ENCODE measurements around the gene UPF1.
A peak's percentile ranks its signal among the peaks of the same experiment; 100 is the strongest.

The UPF1 gene

GRCh38 chr19:18846862-18847548 lies 15.2 kb downstream of the UPF1 start:
- Histone ChIP-seq H3K9me3 (ENCODE audit: control insufficient read depth, low read length) (no peaks in the 10 kb centered on the region), H3K36me3 (ENCODE audit: control insufficient read depth, insufficient read depth, low read length) (peaks cover 30% of the 10 kb centered on the region), H3K4me1 (ENCODE audit: control insufficient read depth, insufficient read depth, low read length) (peaks cover 34% of the 10 kb centered on the region), H3K9ac (ENCODE audit: low read length) (no peak overlapping the region), H3K27me3 (ENCODE audit: control insufficient read depth, insufficient read depth, low read length) (no peaks in the 10 kb centered on the region), H3K4me3 (ENCODE audit: low read length) (no peak overlapping the region)

DNA sequence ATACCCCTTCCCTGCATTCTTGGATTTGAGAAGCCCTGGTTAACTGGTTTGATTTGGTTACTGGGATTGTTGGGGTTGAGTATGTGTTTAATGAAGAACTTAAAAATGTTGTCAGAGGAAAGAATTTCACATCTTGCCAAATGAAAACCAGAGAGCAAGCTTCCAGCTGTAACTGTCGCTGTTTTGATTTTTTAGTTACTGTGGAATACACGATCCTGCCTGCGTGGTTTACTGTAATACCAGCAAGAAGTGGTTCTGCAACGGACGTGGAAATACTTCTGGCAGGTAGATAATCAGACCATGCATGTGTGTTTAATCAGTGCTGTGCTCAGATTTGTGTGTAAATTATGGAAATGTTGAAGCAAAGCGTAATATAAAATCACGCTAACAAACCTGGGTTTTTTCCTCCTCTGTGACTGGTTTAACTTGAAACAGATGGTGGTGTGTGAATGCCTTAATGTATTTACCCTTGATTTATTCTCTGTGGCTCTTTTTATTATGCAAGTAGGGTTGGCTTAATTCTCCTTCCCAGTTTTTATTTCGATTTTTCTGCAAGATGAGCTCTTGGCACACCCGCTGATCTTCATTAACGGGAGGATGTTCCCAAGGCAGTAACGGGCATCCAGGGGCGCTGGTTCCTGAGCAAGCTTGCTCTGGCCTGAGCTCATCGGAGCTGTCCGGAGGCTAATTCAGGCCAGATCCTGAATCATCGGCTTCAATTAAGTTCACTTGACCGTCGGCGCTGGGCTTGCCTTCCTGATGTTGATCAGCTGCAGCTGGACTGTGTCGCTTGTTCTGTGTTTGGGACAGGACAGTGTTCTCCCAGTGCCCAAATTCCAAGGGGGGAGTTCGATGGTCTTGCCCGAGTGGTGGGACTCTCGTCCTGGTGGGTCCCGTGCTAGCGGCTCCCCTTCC lies 16.0 kb downstream of the UPF1 start:
- Histone ChIP-seq H3K9ac (ENCODE audit: low read length) (peak overlapping the region; percentile 19), H3K27me3 (ENCODE audit: control insufficient read depth, insufficient read depth, low read length) (no peaks in the 10 kb centered on the region), H3K36me3 (ENCODE audit: control insufficient read depth, insufficient read depth, low read length) (peaks cover 30% of the 10 kb centered on the region), H3K9me3 (ENCODE audit: control insufficient read depth, low read length) (no peaks in the 10 kb centered on the region), H3K4me1 (ENCODE audit: control insufficient read depth, insufficient read depth, low read length) (peaks cover 34% of the 10 kb centered on the region), H3K4me3 (ENCODE audit: low read length) (no peak overlapping the region)

DNA sequence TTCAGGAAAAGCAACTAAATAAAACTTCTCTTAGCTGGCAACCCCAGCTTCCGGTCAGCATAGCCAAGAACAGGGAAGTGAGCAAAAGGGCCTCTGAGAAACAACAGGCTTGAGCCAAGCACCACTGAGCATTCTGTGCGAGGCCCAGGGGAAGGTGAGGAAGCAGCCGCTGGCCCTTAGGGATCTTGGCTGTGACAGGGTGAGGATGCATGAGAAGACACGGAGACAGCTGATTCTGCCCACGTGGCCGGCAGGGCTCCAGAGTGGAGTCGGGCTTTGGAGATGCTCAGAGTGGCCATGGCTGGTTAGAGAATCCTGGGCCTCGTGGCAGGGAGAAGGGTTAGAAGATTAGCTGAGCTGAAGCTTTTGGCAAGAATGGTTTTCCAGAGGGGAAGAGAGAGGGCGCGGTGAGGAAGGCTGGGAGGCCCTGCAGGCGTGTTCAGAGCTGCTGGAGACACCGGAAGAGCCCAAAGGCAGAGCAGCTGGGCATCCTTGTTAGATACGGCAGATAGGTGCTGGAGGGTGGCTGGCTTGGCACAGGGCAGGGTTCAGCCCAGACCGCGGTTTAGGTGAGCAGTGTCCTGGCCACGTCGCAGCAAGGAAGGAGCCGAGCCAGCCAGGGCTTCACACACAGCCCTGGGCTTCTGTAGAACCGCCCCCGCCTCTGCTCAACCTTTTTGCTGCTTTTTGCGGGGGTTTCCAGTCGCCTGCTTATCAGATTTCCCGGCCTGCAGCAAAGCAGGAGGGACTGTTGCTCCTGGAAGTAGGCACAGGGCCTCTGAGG lies 17.3 kb downstream of the UPF1 start:
- peaks cover 40% of the 10 kb centered on the region for H3K36me3 ChIP-seq (ENCODE audit: control insufficient read depth, insufficient read depth, low read length)
- no peaks in the 10 kb centered on the region for H3K27me3 ChIP-seq (ENCODE audit: control insufficient read depth, insufficient read depth, low read length)
- H3K9ac ChIP-seq (ENCODE audit: low read length): no peak overlapping the region
- H3K9me3 ChIP-seq (ENCODE audit: control insufficient read depth, low read length): no peaks in the 10 kb centered on the region
- H3K4me3 ChIP-seq (ENCODE audit: low read length): no peak overlapping the region
- H3K4me1 ChIP-seq (ENCODE audit: control insufficient read depth, insufficient read depth, low read length): peaks cover 34% of the 10 kb centered on the region

DNA sequence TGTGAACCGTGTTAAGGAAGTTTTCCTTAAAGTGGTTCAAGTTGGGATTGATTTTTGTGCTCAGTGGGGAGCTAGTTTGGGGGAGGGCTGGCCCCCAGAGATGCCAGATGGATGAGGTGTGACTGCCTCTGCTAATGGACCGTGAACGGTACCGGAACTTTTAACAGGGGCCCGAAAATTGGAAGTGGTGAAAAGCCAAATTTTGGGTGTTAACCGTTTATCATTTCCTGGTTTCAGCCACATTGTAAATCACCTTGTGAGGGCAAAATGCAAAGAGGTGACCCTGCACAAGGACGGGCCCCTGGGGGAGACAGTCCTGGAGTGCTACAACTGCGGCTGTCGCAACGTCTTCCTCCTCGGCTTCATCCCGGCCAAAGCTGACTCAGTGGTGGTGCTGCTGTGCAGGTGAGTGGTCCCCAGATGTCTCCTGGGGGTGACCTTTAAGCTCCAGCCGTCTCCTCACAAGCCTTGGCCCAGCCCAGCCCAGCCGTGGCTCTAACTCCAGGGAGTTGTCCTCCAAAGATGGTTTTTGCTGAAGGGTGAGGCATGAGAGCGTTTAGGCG lies 18.2 kb downstream of the UPF1 start:
- Histone ChIP-seq H3K27me3 (ENCODE audit: control insufficient read depth, insufficient read depth, low read length) (no peaks in the 10 kb centered on the region), H3K4me1 (ENCODE audit: control insufficient read depth, insufficient read depth, low read length) (peaks cover 34% of the 10 kb centered on the region), H3K36me3 (ENCODE audit: control insufficient read depth, insufficient read depth, low read length) (peaks cover 40% of the 10 kb centered on the region), H3K4me3 (ENCODE audit: low read length) (no peak overlapping the region), H3K9ac (ENCODE audit: low read length) (no peak overlapping the region), H3K9me3 (ENCODE audit: control insufficient read depth, low read length) (no peaks in the 10 kb centered on the region)

DNA sequence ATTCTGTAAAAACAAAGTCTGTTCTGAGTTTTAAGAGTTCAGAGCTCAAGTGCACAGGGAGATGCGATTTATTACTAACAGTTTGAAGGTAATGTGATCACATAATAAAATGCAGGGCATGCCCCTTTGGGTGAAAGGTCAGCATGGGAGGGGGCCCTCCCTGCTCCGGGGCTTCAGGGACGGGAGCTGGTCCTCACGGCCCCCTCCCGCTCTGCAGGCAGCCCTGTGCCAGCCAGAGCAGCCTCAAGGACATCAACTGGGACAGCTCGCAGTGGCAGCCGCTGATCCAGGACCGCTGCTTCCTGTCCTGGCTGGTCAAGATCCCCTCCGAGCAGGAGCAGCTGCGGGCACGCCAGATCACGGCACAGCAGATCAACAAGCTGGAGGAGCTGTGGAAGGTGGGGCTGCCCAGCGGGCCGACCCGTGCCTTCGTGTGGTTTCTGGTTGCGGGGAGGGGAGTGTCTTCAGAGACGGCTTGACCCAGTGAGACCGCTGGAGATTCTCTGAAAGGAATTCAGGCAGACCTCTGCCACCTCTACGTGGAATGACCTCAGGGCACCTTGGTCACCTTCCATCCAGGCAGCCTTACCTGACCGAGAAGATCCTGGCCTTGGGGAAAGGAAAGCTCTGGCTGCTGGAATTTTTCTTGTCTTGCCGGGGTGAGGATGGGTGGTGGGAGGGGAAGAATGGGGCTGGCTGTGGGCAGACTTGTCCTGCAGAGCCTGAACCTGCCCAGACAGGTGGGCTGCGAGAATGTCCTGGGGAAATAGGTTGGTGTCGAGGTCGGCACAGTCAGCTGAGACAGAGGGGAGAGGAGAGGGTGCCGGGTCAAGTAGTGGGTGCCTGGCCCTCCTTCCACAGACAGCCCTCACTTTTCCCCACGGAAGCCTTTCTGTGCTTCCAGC lies 19.0 kb downstream of the UPF1 start:
- peaks cover 48% of the 10 kb centered on the region for H3K36me3 ChIP-seq (ENCODE audit: control insufficient read depth, insufficient read depth, low read length)
- H3K4me1 ChIP-seq (ENCODE audit: control insufficient read depth, insufficient read depth, low read length): peaks cover 26% of the 10 kb centered on the region
- no peak overlapping the region for H3K4me3 ChIP-seq (ENCODE audit: low read length)
- no peaks in the 10 kb centered on the region for H3K9me3 ChIP-seq (ENCODE audit: control insufficient read depth, low read length)
- no peak overlapping the region for H3K9ac ChIP-seq (ENCODE audit: low read length)
- H3K27me3 ChIP-seq (ENCODE audit: control insufficient read depth, insufficient read depth, low read length): no peaks in the 10 kb centered on the region

GRCh38 chr19:18851673-18852325 lies 20.0 kb downstream of the UPF1 start:
- no peak overlapping the region for H3K4me3 ChIP-seq (ENCODE audit: low read length)
- H3K4me1 ChIP-seq (ENCODE audit: control insufficient read depth, insufficient read depth, low read length): peaks cover 21% of the 10 kb centered on the region
- H3K9me3 ChIP-seq (ENCODE audit: control insufficient read depth, low read length): no peaks in the 10 kb centered on the region
- H3K27me3 ChIP-seq (ENCODE audit: control insufficient read depth, insufficient read depth, low read length): no peaks in the 10 kb centered on the region
- H3K36me3 ChIP-seq (ENCODE audit: control insufficient read depth, insufficient read depth, low read length): peaks cover 58% of the 10 kb centered on the region
- H3K9ac ChIP-seq (ENCODE audit: low read length): no peak overlapping the region

GRCh38 chr19:18852648-18853047 lies 20.9 kb downstream of the UPF1 start:
- no peak overlapping the region for H3K4me3 ChIP-seq (ENCODE audit: low read length)
- H3K36me3 ChIP-seq (ENCODE audit: control insufficient read depth, insufficient read depth, low read length): peaks cover 59% of the 10 kb centered on the region
- peaks cover 21% of the 10 kb centered on the region for H3K4me1 ChIP-seq (ENCODE audit: control insufficient read depth, insufficient read depth, low read length)
- H3K27me3 ChIP-seq (ENCODE audit: control insufficient read depth, insufficient read depth, low read length): no peaks in the 10 kb centered on the region
- H3K9me3 ChIP-seq (ENCODE audit: control insufficient read depth, low read length): no peaks in the 10 kb centered on the region
- H3K9ac ChIP-seq (ENCODE audit: low read length): no peak overlapping the region

DNA sequence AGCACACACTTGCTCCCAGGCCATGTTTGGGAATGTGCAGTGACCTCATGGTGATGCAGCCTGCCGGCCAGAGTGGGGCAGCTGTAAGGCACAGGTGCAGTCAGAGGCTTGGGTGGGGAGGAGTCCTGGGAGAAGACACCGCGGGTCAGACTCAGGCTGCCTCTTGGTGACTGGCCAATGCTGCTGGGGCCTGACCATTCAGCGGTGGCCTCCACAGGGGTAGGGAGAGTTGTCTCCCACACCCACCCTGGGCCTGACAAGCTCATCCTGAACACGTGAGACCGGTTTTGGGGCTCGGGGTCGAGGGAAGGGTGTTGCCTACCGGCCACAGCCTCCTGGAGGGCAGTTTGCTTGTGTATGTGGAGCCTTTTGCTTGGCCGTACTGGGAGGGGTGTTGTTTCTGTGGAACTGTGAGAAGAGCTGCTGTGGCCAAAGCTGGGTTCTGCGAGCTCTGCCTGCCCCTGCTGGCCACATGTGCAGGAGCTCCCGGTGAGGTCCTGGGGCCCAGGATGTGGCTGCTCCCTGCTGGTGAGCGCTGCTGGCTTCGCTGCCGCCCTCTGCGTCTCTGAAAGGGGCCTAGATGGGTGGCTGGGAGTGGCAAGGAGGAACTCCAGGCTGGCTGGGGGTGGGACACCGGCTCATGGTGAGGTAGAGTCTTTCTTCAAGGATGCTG lies 22.1 kb downstream of the UPF1 start:
- H3K9me3 ChIP-seq (ENCODE audit: control insufficient read depth, low read length): no peaks in the 10 kb centered on the region
- H3K36me3 ChIP-seq (ENCODE audit: control insufficient read depth, insufficient read depth, low read length): peaks cover 49% of the 10 kb centered on the region
- H3K9ac ChIP-seq (ENCODE audit: low read length): no peak overlapping the region
- no peaks in the 10 kb centered on the region for H3K27me3 ChIP-seq (ENCODE audit: control insufficient read depth, insufficient read depth, low read length)
- H3K4me3 ChIP-seq (ENCODE audit: low read length): no peak overlapping the region
- peaks cover 13% of the 10 kb centered on the region for H3K4me1 ChIP-seq (ENCODE audit: control insufficient read depth, insufficient read depth, low read length)

DNA sequence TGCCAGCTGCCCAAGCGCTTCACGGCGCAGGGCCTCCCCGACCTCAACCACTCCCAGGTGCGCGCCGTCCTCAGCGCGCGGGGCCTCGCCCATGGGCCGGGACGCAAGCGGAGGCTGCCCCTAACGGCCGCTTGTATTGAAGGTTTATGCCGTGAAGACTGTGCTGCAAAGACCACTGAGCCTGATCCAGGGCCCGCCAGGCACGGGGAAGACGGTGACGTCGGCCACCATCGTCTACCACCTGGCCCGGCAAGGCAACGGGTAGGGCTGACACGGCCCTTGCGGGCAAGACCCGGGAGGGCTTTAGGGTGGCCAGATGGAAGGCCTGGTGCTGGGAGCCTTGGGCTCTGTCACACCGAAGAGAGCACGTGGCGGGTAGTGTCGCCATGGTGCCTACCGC lies 23.2 kb downstream of the UPF1 start:
- no peak overlapping the region for H3K9ac ChIP-seq (ENCODE audit: low read length)
- no peaks in the 10 kb centered on the region for H3K9me3 ChIP-seq (ENCODE audit: control insufficient read depth, low read length)
- peaks cover 2% of the 10 kb centered on the region for H3K4me1 ChIP-seq (ENCODE audit: control insufficient read depth, insufficient read depth, low read length)
- H3K4me3 ChIP-seq (ENCODE audit: low read length): no peak overlapping the region
- H3K36me3 ChIP-seq (ENCODE audit: control insufficient read depth, insufficient read depth, low read length): peaks cover 59% of the 10 kb centered on the region
- H3K27me3 ChIP-seq (ENCODE audit: control insufficient read depth, insufficient read depth, low read length): no peaks in the 10 kb centered on the region

- no peaks in the 10 kb centered on the region for H3K9me3 ChIP-seq (ENCODE audit: control insufficient read depth, low read length)
- no peak overlapping the region for H3K4me3 ChIP-seq (ENCODE audit: low read length)
- peaks cover 59% of the 10 kb centered on the region for H3K36me3 ChIP-seq (ENCODE audit: control insufficient read depth, insufficient read depth, low read length)
- no peaks in the 10 kb centered on the region for H3K4me1 ChIP-seq (ENCODE audit: control insufficient read depth, insufficient read depth, low read length)
- no peak overlapping the region for H3K9ac ChIP-seq (ENCODE audit: low read length)
- no peaks in the 10 kb centered on the region for H3K27me3 ChIP-seq (ENCODE audit: control insufficient read depth, insufficient read depth, low read length)
These were observed 24.1 kb downstream of the UPF1 start for GRCh38 chr19:18855647-18856384.
